Measurements from ENCODE around the gene EML5. TPM values are rescaled to one million over a fixed set of nuclear protein-coding genes. Genes with fewer than 3 reads are reported as not detected.
"Not testable (repeated sequence)": the region's sequence is repeated elsewhere in the genome, so short reads cannot be mapped to it uniquely, and the experiment has no call there.

The EML5 gene
- total and polyA plus RNA-seq, 2 experiments from 2014 or later, result 0.18 to 1.6 TPM

- TF ChIP-seq REST (IDR thresholded peaks at IDR 0.05; ENCODE audit: unreplicated experiment) (no peak), CTCF (conservative IDR thresholded peaks at IDR 0.05; ENCODE audit: low read depth in 2 of 2) (no peak), NANOG (IDR thresholded peaks at IDR 0.05; ENCODE audit: borderline replicate concordance) (no peak)
Measured at GRCh38 chr14:88791252-88791621, 1.5 kb downstream of the EML5 start (continued).

- Histone ChIP-seq H3K79me2 (replicated peaks; ENCODE audit: insufficient read depth) (no peaks in the 10 kb centered on the region), H3K36me3 (ENCODE audit: insufficient read depth) (no peaks in the 10 kb centered on the region), H3K4me2 (no peak overlapping the region), H3K9me2 (ENCODE audit: insufficient read depth) (0 out of 2 replicates have a peak, but pooled peaks cover 5% of the 10 kb centered on the region), H4K20me1 (replicated peaks; ENCODE audit: insufficient read depth) (no peaks in the 10 kb centered on the region), H3F3A (replicated peaks; ENCODE audit: low read depth) (no peaks in the 10 kb centered on the region), H2AFZ (no peak overlapping the region), H3K27ac (ENCODE audit: low read depth) (no peak overlapping the region), H3K4me1 (ENCODE audit: insufficient read depth) (peaks cover 4% of the 10 kb centered on the region; the same call in 1 of the 2 replicates), H3K4me3 (0 out of 2 replicates have a peak overlapping the region, but pooled peaks have one; percentile 73), H3K27me3 (ENCODE audit: insufficient read depth) (peaks cover 53% of the 10 kb centered on the region)
- Mint-ChIP-seq H3K4me3 (peak overlapping the region; percentile 83; the same call in 2 of the 3 replicates), H3K9me3 (peaks cover under 1% of the 10 kb centered on the region; the same call in 1 of the 3 replicates), H3K27ac (no peak overlapping the region), H3K36me3 (ENCODE audit: low read depth) (no peaks in the 10 kb centered on the region), H3K27me3 (ENCODE audit: insufficient read depth, low read depth, poor library complexity) (peaks cover 29% of the 10 kb centered on the region), H3K4me1 (no peaks in the 10 kb centered on the region)
- no peak for DNase-seq (ENCODE audit: low spot score)
- no peak for ATAC-seq
- no peak for TF ChIP-seq CREB1 (CRISPR knock-in tag; IDR thresholded peaks at IDR 0.05; ENCODE audit: low read depth)
- peak; percentile 31 for TF ChIP-seq EZH2 (IDR thresholded peaks at IDR 0.05; ENCODE audit: low read depth, unreplicated experiment)
Measured at GRCh38 chr14:88790501-88791251, 2.1 kb downstream of the EML5 start.

- not testable (repeated sequence) for H3K36me3 ChIP-seq (ENCODE audit: insufficient read depth); H3K4me1 ChIP-seq (ENCODE audit: insufficient read depth); H3K4me1 Mint-ChIP-seq; H3K4me3 ChIP-seq; H3K9me3 Mint-ChIP-seq; H3F3A ChIP-seq (replicated peaks; ENCODE audit: low read depth); H3K79me2 ChIP-seq (replicated peaks; ENCODE audit: insufficient read depth); DNase-seq (ENCODE audit: low spot score); H2AFZ ChIP-seq; H3K27ac ChIP-seq (ENCODE audit: low read depth); H4K20me1 ChIP-seq (replicated peaks; ENCODE audit: insufficient read depth); H3K36me3 Mint-ChIP-seq (ENCODE audit: low read depth); H3K27ac Mint-ChIP-seq; H3K4me3 Mint-ChIP-seq; ATAC-seq; H3K4me2 ChIP-seq; H3K9me2 ChIP-seq (ENCODE audit: insufficient read depth)
- peaks cover 29% of the 10 kb centered on the region for H3K27me3 Mint-ChIP-seq (ENCODE audit: insufficient read depth, low read depth, poor library complexity)
- H3K27me3 ChIP-seq (ENCODE audit: insufficient read depth), result peaks cover 52% of the 10 kb centered on the region
Measured at GRCh38 chr14:88789573-88789972, 3.2 kb downstream of the EML5 start.

Data from GM23338 (cell line).